ENCODE results near the gene THADA.

THADA gene

GRCh38 chr2:43402452-43402937 lies 193.3 kb downstream of the THADA start:
- ChIA-PET POLR2A (no interaction called here), CTCF (no interaction called here)
- DNase-seq (ENCODE audit: extremely low spot score) = no peak

GRCh38 chr2:43402002-43402401 lies 193.8 kb downstream of the THADA start:
- TF ChIP-seq NFRKB (IDR thresholded peaks at IDR 0.05) = no peak
- TF ChIP-seq ZNF384 (IDR thresholded peaks at IDR 0.05) = no peak
- TF ChIP-seq FOXA1 (IDR thresholded peaks at IDR 0.05) = no peak
- TF ChIP-seq BHLHE40 (IDR thresholded peaks at IDR 0.05; ENCODE audit: borderline replicate concordance) = no peak
- no peak for TF ChIP-seq LEF1 (IDR thresholded peaks at IDR 0.05; ENCODE audit: borderline replicate concordance)
- no peak for TF ChIP-seq TARDBP (IDR thresholded peaks at IDR 0.05)
- TF ChIP-seq FOXK2 (IDR thresholded peaks at IDR 0.05) = no peak
- no peak for TF ChIP-seq ELF4 (IDR thresholded peaks at IDR 0.05)
- TF ChIP-seq L3MBTL2 (conservative IDR thresholded peaks at IDR 0.05) = no peak
- TF ChIP-seq PKNOX1 (IDR thresholded peaks at IDR 0.05) = no peak
- TF ChIP-seq FOXM1 (IDR thresholded peaks at IDR 0.05; ENCODE audit: borderline replicate concordance) = no peak
- no peak for TF ChIP-seq SP1 (IDR thresholded peaks at IDR 0.05)
- TF ChIP-seq ARNT (IDR thresholded peaks at IDR 0.05) = no peak
- POLR2A ChIA-PET = no interaction called here
- CTCF ChIA-PET = no interaction called here
- DNase-seq (ENCODE audit: extremely low spot score) = no peak

More at GRCh38 chr2:43402452-43402937, 193.3 kb downstream of the THADA start:
- TF ChIP-seq CTBP1 (IDR thresholded peaks at IDR 0.05; ENCODE audit: borderline replicate concordance) = no peak
- TF ChIP-seq FOXK2 (IDR thresholded peaks at IDR 0.05) = no peak
- TF ChIP-seq FOXA1 (IDR thresholded peaks at IDR 0.05) = no peak
- TF ChIP-seq FOXM1 (IDR thresholded peaks at IDR 0.05; ENCODE audit: borderline replicate concordance) = no peak
- no peak for TF ChIP-seq TARDBP (IDR thresholded peaks at IDR 0.05)
- no peak for TF ChIP-seq L3MBTL2 (conservative IDR thresholded peaks at IDR 0.05)
- no peak for TF ChIP-seq NFRKB (IDR thresholded peaks at IDR 0.05)
- TF ChIP-seq SUZ12 (IDR thresholded peaks at IDR 0.05) = no peak
- no peak for TF ChIP-seq SP1 (IDR thresholded peaks at IDR 0.05)
- no peak for TF ChIP-seq ELF4 (IDR thresholded peaks at IDR 0.05)

- TF ChIP-seq FOXK2 (IDR thresholded peaks at IDR 0.05) (no peak), TARDBP (IDR thresholded peaks at IDR 0.05) (no peak), ZNF384 (IDR thresholded peaks at IDR 0.05) (no peak), CTBP1 (IDR thresholded peaks at IDR 0.05; ENCODE audit: borderline replicate concordance) (no peak), L3MBTL2 (conservative IDR thresholded peaks at IDR 0.05) (no peak), ARNT (IDR thresholded peaks at IDR 0.05) (no peak), HDGF (IDR thresholded peaks at IDR 0.05; ENCODE audit: borderline replicate concordance) (no peak), LEF1 (IDR thresholded peaks at IDR 0.05; ENCODE audit: borderline replicate concordance) (no peak), FOXA1 (IDR thresholded peaks at IDR 0.05) (no peak), FOXM1 (IDR thresholded peaks at IDR 0.05; ENCODE audit: borderline replicate concordance) (no peak), SP1 (IDR thresholded peaks at IDR 0.05) (no peak), NFRKB (IDR thresholded peaks at IDR 0.05) (no peak), PKNOX1 (IDR thresholded peaks at IDR 0.05) (no peak), SUZ12 (IDR thresholded peaks at IDR 0.05) (no peak), BHLHE40 (IDR thresholded peaks at IDR 0.05; ENCODE audit: borderline replicate concordance) (no peak)
- CTCF ChIA-PET = no interaction called here
- POLR2A ChIA-PET = no interaction called here
These were observed 195.3 kb downstream of the THADA start for GRCh38 chr2:43400508-43400907.

GRCh38 chr2:43399515-43400264 lies 196.1 kb downstream of the THADA start:
- POLR2A ChIA-PET = no interaction called here
- no peak for DNase-seq (ENCODE audit: extremely low spot score)
- CTCF ChIA-PET = interaction anchor here (1.5 kb wide), 1 partner anchor 13 kb away, joined by 3 read pairs; no protein-coding TSS in a partner anchor
- no peak for TF ChIP-seq LEF1 (IDR thresholded peaks at IDR 0.05; ENCODE audit: borderline replicate concordance)
- TF ChIP-seq FOXK2 (IDR thresholded peaks at IDR 0.05) = no peak
- TF ChIP-seq SP1 (IDR thresholded peaks at IDR 0.05) = no peak
- TF ChIP-seq ELF4 (IDR thresholded peaks at IDR 0.05) = no peak
- no peak for TF ChIP-seq PKNOX1 (IDR thresholded peaks at IDR 0.05)
- TF ChIP-seq CTBP1 (IDR thresholded peaks at IDR 0.05; ENCODE audit: borderline replicate concordance) = no peak
- TF ChIP-seq FOXM1 (IDR thresholded peaks at IDR 0.05; ENCODE audit: borderline replicate concordance) = no peak

More at GRCh38 chr2:43400508-43400907, 195.3 kb downstream of the THADA start:
- DNase-seq (ENCODE audit: extremely low spot score) = no peak

- DNase-seq (ENCODE audit: extremely low spot score) = no peak
- TF ChIP-seq L3MBTL2 (conservative IDR thresholded peaks at IDR 0.05) (no peak), ZNF384 (IDR thresholded peaks at IDR 0.05) (no peak), CTBP1 (IDR thresholded peaks at IDR 0.05; ENCODE audit: borderline replicate concordance) (no peak)
- POLR2A ChIA-PET = no interaction called here
- CTCF ChIA-PET = interaction anchor here (1.5 kb wide), 1 partner anchor 14 kb away, joined by 3 read pairs; no protein-coding TSS in a partner anchor
These were observed 196.7 kb downstream of the THADA start for GRCh38 chr2:43399098-43399497.

GRCh38 chr2:43397821-43398220 lies 198.0 kb downstream of the THADA start:
- TF ChIP-seq TARDBP (IDR thresholded peaks at IDR 0.05) (no peak), BHLHE40 (IDR thresholded peaks at IDR 0.05; ENCODE audit: borderline replicate concordance) (no peak), SP1 (IDR thresholded peaks at IDR 0.05) (no peak), ARNT (IDR thresholded peaks at IDR 0.05) (no peak), SUZ12 (IDR thresholded peaks at IDR 0.05) (no peak), FOXK2 (IDR thresholded peaks at IDR 0.05) (no peak), LEF1 (IDR thresholded peaks at IDR 0.05; ENCODE audit: borderline replicate concordance) (no peak), CTBP1 (IDR thresholded peaks at IDR 0.05; ENCODE audit: borderline replicate concordance) (no peak), L3MBTL2 (conservative IDR thresholded peaks at IDR 0.05) (no peak), PKNOX1 (IDR thresholded peaks at IDR 0.05) (no peak), FOXM1 (IDR thresholded peaks at IDR 0.05; ENCODE audit: borderline replicate concordance) (no peak)
- ChIA-PET POLR2A (no interaction called here), CTCF (interaction anchor here (1.5 kb wide), 1 partner anchor 15 kb away, joined by 3 read pairs; no protein-coding TSS in a partner anchor)
- no peak for DNase-seq (ENCODE audit: extremely low spot score)
